ENCODE results near the gene FRK.

Gene FRK

DNA sequence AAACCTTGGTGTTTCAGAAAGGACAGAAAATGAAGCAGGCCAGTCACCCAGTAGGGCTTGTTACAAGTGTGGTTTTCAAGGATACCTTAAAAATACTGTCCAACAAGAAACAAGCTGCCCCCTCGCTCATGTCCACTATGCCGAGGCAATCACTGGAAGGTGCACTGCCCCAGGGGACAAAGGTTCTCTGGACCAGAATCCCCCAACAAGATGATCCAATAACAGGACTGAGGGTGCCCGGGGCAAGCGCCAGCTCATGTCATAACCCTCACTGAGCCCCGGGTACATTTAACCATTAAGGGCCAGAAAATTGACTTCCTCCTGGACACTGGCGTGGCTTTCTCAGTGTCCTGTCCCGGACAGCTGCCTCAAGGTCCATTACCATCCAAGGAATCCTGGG lies 33.4 kb upstream of the FRK start:
- no peak for TF ChIP-seq POLR2A (IDR thresholded peaks at IDR 0.05; ENCODE audit: low read depth, low read length)
- DNase-seq (ENCODE audit: insufficient read length, low spot score) (no peak), FAIRE-seq (no peak)

DNA sequence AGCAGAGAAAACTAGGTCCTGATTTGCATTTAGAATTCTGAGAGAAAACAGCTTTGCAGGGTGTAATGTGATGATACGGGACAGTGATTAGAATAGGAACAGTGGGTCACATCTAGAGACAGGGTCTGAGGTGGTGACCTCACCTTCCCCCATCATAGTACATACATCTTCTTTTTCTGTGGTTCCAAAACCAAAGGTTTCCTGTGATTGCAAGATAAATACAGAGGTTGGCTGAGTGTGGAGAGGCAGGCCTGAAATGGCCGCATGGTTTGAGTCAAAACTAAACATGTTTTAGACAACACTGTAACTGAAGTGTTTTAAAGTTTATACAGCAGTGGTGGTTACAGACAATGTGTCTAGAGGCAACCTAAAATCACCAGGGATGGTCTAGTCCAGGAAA lies 29.6 kb upstream of the FRK start:
- FAIRE-seq (no peak), DNase-seq (ENCODE audit: insufficient read length, low spot score) (no peak)
- no peak for TF ChIP-seq POLR2A (IDR thresholded peaks at IDR 0.05; ENCODE audit: low read depth, low read length)

DNA sequence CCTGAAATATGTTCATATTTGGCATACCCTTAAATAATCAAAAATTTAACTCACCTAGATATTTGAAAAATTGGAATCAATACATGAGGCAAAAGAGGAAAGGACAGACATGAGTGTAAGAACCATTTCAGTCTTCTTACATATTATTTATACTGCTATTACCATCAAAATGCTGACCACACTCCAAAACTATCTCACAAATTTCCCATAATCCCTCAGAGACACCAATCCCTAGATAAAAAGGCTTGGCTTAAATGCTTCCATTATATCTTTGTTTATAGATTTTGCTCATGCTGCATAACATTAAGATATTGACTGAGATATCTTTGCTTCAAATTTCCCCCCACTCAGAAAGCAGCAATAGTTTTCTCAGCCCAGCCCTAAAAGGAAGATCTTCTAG lies 28.3 kb upstream of the FRK start:
- FAIRE-seq (no peak), DNase-seq (ENCODE audit: insufficient read length, low spot score) (no peak)
- no peak for TF ChIP-seq POLR2A (IDR thresholded peaks at IDR 0.05; ENCODE audit: low read depth, low read length)

DNA sequence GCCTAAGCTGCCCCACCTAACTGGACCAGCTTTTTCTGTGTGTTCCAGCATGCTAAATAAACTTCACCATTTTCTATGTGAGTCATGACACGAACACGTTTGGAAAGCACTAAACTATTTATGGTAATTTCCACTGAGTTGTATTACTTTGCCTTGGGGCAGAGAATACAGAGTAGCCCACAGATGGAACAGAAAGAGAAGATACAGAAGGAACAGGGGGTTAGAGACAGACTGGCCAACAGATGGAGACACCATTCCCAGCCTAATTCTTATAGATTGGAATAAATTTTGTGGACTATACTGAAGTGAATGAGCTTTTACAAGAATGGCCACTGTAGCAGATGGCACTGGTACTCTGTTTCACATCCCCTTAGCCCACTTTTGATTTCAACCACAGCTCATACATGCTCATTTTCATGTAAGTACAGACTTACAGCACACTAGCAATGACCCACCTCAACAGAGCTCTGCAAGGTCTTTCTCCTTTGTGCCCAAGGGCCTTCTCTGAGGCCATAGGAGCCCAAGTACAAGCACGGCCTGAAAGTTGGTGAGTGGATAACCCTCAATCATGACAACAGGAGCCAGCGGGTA lies 26.8 kb upstream of the FRK start:
- no peak for DNase-seq (ENCODE audit: insufficient read length, low spot score)
- FAIRE-seq = peak; percentile 50
- TF ChIP-seq POLR2A (IDR thresholded peaks at IDR 0.05; ENCODE audit: low read depth, low read length) = no peak

DNA sequence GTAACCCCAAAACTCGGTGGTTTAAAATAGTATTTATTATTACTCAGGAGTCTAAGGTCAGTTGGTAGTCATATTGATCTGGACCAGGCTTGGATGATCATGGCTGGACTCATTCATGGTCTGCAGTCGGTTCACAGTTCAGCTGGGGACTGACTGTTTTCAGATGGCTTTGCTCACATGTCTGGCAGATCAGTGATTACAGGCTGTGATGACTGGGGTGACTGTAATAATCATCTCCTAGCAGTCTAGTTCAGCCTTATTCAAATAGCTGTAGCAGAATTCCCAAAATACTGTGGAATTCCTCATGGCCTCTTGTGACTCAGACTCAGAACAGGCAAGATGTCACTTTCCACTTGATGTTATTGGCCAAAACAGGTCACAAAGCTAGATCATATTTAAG lies 23.6 kb upstream of the FRK start:
- no peak for FAIRE-seq
- no peak for DNase-seq (ENCODE audit: insufficient read length, low spot score)
- TF ChIP-seq POLR2A (IDR thresholded peaks at IDR 0.05; ENCODE audit: low read depth, low read length) = no peak

DNA sequence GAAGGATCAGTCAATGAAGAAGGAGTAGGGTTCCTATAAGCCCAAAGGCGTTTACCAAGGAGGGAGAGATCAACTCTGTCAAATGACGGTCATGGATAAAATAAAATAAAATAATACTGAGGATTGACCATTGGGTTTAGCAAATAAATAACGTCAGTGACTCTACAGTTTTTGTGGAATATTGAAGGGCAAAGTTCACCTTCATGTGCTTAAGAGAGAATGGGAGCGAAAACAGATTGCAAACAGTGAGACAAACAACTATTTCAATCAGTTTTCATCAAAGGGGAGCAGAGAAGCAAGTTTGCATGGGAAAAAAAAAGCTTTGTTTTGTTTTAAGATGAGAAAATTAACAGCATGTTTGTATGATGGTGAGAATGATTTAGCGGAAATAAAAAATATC lies 22.4 kb upstream of the FRK start:
- DNase-seq (ENCODE audit: insufficient read length, low spot score) = no peak
- no peak for TF ChIP-seq POLR2A (IDR thresholded peaks at IDR 0.05; ENCODE audit: low read depth, low read length)
- FAIRE-seq = no peak

DNA sequence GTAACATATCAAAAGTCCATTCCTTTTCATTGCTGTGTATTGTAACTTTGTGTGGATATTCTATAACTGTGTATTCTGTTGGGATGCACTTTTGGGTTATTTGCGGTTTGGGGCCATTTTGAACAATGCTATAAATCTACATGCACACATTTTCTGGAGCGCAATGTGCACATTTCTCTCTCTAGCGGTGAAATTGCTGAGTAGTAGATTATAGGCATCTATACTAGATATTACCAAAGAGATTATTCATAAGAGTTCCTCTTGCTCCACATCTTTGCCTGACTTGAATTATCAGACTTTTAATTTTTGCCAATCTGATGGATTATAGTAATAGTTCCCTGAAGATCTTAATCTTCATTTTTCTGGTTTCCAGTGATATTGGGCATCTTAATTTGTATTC lies 18.3 kb upstream of the FRK start:
- no peak for TF ChIP-seq POLR2A (IDR thresholded peaks at IDR 0.05; ENCODE audit: low read depth, low read length)
- no peak for FAIRE-seq
- DNase-seq (ENCODE audit: insufficient read length, low spot score) = no peak

DNA sequence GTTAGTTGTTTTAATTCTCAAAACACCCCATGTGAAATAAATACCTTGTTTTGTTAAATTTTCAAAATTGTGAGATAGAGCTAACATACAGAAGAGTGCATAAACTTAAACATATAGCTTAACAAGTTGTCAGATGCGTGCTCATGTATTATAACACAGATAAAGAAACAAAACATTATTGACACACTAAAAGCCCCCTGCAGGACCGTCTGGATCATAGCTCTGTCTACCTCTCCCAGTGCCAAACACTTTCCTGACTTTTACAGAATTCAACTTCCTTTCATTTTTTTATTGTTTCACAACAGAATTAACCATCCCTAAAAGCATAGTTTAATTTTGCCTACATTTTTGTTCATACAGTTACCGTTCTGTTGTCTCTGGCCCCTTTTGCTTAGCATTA lies 17.8 kb upstream of the FRK start:
- no peak for TF ChIP-seq POLR2A (IDR thresholded peaks at IDR 0.05; ENCODE audit: low read depth, low read length)
- FAIRE-seq (no peak), DNase-seq (ENCODE audit: insufficient read length, low spot score) (no peak)

DNA sequence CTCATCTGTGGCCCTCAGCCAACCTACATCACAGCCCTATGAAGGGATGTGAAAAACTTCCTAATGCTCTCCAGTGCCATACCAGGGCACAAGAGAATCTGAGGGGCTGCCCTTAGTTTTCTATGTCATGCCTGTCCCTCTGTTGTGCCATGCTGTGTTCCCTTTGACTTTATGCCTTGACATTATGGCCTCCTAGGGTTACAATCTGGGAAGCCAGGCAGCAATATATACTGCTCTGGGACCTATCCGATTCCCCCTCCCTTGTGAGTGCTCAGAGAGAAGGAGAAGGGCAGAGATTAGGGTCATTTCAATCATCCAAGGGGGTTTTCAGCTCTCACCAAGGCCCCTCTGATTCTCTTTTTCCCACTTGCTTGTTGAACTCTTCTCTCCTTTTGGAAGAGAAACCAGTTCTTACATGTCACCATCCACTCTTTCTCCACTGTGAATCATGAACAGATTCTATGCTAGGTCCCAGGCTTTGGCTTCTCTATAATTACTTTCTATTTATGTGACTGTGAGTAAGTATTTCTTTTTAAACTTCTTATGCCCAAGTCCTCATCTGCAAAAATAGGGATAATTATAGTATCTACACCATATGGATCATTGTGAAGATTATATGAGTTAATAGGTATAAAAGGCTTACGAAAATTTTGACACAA lies 14.2 kb upstream of the FRK start:
- FAIRE-seq = no peak
- TF ChIP-seq POLR2A (IDR thresholded peaks at IDR 0.05; ENCODE audit: low read depth, low read length) = no peak
- no peak for DNase-seq (ENCODE audit: insufficient read length, low spot score)

DNA sequence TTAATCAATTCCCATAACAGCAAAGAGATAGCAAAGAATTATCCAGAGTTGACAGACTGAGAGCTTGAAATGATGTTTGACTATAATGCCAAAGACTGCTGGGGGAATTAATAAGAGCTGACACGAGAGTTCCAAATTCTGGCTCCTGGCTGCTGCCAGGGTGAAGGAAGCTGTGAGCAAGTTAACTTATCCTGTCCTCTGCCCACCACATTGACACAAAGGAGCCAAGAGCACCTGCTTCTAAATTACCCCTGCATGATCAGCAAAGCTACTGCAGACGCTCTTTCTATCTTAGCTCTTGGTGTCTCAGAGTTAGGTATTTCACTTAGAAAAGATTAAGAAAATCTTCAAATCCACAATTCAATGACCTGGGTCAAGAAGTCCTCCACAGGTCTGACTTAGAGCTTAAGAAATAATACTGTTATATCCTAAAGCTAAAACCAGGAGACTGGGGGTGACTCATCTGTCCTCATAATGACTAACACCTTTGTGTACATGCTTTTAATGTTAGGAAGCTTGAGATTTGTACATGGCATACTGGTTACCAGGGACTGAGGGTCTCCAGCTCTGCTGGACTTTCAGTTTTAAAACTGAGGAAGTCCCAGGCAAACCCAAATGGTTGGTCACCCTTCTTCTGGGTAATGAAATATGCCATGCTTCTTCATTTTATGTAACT lies 13.2 kb upstream of the FRK start:
- no peak for TF ChIP-seq POLR2A (IDR thresholded peaks at IDR 0.05; ENCODE audit: low read depth, low read length)
- no peak for DNase-seq (ENCODE audit: insufficient read length, low spot score)
- peak; percentile 6 for FAIRE-seq

DNA sequence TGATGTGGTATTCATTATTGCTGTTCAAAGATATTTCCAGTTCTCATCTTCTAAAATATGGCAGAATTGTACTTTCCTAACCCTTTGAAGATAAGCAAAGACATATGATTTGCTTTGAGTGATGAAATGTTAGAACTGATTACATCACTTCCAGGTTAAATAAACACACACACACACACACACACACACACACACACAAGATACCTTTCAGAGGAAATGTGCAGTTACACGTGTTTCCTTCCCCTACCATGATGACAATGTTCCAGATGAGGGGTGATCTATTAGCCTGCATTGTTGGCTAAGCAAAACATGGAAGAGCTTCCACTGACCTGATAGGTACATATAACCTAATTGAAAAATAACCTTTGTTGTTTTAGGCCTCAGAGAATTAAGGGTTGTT lies 11.7 kb upstream of the FRK start:
- DNase-seq (ENCODE audit: insufficient read length, low spot score) (no peak), FAIRE-seq (no peak)
- no peak for TF ChIP-seq POLR2A (IDR thresholded peaks at IDR 0.05; ENCODE audit: low read depth, low read length)

DNA sequence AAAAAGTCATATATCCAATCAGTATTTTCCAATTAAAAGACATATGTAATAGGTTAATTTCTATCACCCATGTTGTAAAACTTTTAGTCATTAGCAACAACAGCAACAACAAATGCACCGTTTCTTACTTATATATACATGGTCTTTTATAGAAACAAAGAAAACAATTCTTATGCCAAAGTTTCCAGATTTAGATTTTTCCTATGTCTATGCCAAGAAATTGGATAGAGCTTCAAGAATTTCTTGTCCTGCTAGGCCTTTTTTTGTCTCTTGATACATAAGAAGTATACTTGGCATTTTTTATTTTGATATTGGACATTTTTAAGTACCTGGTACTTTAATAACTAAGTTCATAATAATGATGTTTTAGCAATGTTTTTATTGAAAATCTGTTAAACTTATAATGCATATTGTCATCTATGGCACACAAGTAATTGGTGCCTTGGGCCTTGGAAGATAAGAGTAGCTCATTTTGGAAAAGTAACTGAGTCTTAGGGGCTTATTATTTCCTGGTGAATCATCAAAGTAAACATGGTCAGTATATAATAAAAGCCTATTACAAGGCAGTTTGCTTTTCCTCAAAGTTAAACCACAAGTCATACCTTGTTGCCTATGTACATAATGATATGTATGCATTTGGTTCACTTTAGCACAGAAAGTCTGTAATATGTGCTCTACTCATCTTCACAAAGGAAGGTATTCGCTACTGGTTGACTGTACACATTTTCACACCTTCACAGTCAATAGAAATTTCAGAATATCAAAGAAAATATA lies 10.1 kb upstream of the FRK start:
- DNase-seq (ENCODE audit: insufficient read length, low spot score) (no peak), FAIRE-seq (no peak)
- no peak for TF ChIP-seq POLR2A (IDR thresholded peaks at IDR 0.05; ENCODE audit: low read depth, low read length)

DNA sequence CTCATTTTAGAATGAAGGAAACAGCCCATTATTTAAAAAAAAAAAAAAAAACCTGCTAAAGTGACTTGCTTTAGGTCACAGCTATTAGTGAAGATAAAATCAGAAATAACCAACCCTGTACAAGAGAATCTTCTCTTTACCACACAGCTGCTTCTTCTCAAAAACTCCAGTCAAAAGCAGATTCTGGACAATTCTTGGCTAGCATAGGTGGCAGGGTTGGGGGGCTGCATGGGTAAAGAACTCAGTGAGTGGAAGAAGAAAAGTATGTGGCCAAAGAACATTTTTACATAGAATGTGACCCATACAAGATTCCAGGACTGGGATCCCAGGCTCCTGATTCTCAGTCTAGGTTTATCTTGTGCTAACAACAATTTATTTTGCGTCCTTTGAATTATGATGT lies 9.4 kb upstream of the FRK start:
- FAIRE-seq (no peak), DNase-seq (ENCODE audit: insufficient read length, low spot score) (no peak)
- no peak for TF ChIP-seq POLR2A (IDR thresholded peaks at IDR 0.05; ENCODE audit: low read depth, low read length)

DNA sequence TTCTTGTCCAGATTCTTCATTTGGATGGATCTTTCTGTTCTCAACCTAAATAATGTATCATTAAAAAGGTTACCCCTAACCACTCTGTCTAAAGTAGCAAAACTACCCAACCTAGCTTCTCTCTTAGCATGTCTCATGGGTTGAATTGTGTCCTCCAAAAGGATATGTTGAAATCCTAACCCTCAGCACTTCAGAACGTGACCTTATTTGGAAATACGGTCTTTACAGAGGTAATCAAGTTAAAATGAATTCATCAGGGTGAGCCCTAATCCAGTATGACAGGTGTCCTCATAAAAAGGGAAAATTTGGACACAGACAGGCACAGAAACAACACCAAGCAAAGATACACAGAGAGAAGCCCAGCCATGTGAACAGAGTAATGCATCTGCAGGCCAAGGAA lies 6.1 kb upstream of the FRK start:
- DNase-seq (ENCODE audit: insufficient read length, low spot score) (no peak), FAIRE-seq (no peak)
- TF ChIP-seq POLR2A (IDR thresholded peaks at IDR 0.05; ENCODE audit: low read depth, low read length) = no peak
